Upper lobe of left lung (tissue), 6 donors: ENCODE results near the gene SUSD2. TPM values are rescaled to one million over a fixed set of nuclear protein-coding genes. Genes with fewer than 3 reads are reported as not detected.
A peak's percentile ranks its signal among the peaks of the same experiment; 100 is the strongest.

Experiments
- ATAC-seq, 2 donors: fragments of 200-7000 bp; cut with Tn5 transposase; one replicate each; pipeline ENCODE4 v1.9.1; 2022; ENCODE audit warnings: mild to moderate bottlenecking in 2 of 2, moderate library complexity in 2 of 2; ENCODE audit not compliant: low FRiP score in 2 of 2
- DNase-seq, 2 donors: peaks; one replicate each; pipeline ENCODE4 v3.0.0-alpha.2; 2019 to 2020
- H3K27ac ChIP-seq, 4 donors: fragments of 200-600 bp; sonication (generic); one replicate each; pipeline ENCODE4 v1.5.1; 2016 to 2019
- H3K27me3 ChIP-seq, 4 donors: fragments of 200-600 bp; sonication (generic); one replicate each; pipeline ENCODE4 v1.5.1; 2017 to 2019
- H3K36me3 ChIP-seq, 4 donors: fragments of 200-600 bp; sonication (generic); one replicate each; pipeline ENCODE4 v1.5.1; 2016 to 2019
- H3K4me1 ChIP-seq, 4 donors: fragments of 200-600 bp; sonication (generic); one replicate each; pipeline ENCODE4 v1.5.1; 2018 to 2019
- H3K4me3 ChIP-seq, 4 donors: fragments of 200-600 bp; sonication (generic); one replicate each; pipeline ENCODE4 v1.5.1; 2017 to 2019; ENCODE audit warnings: mild to moderate bottlenecking in 2 of 4, moderate library complexity in 1 of 4
- H3K9me3 ChIP-seq, 4 donors: fragments of 200-600 bp; sonication (generic); one replicate each; pipeline ENCODE4 v1.5.1; 2018 to 2019
- EP300 ChIP-seq, 4 donors: sonication (generic); formaldehyde crosslinking; IDR thresholded peaks; one replicate each; pipeline ENCODE4 v1.5.1; 2017; ENCODE audit warnings: antibody characterized with exemption in 4 of 4, control low read depth in 2 of 4
- POLR2A ChIP-seq, 4 donors: fragments of 450-650 bp; IDR thresholded peaks; one replicate each; pipeline ENCODE4 v1.5.1; 2016 to 2017; ENCODE audit warnings: antibody characterized with exemption in 4 of 4, mild to moderate bottlenecking in 2 of 4
- POLR2AphosphoS5 ChIP-seq, 2 donors: sonication (generic); formaldehyde crosslinking; IDR thresholded peaks; one replicate each; pipeline ENCODE4 v1.5.1; 2017; ENCODE audit warnings: antibody characterized with exemption in 2 of 2
- WGBS, 2 donors: methylation state at CpG; one replicate each; pipeline ENCODE4 v1.1.5; 2017 to 2018; 5-methylcytosine and 5-hydroxymethylcytosine counted together
- total RNA-seq, 6 donors: library from RNA; depleted of rRNA in 4 of 6; stranded (reverse); fragments of >200 nt in 4 of 6; gene quantifications; one replicate each; pipeline versions ENCODE4 v1.1.0 to v1.2.1, GENCODE V29; 2016 to 2021
- TF ChIP-seq, protein P1 (sequence below), 6 experiments: fragments of 450-650 bp in 4 of 6; fragments of 200-600 bp in 2 of 6; sonication (generic) in 2 of 6; IDR thresholded peaks; one replicate each; pipeline ENCODE4 v1.5.1; 2016 to 2019; ENCODE audit warnings: antibody characterized with exemption in 6 of 6
- donor health status: DM: no; HTN: no; CAD: no; lungs with moderate emphysema.
- donor health status: DM: no; HTN: yes; CAD: no; lungs with severe emphysema.

Gene SUSD2
- total RNA-seq, 6 donors from 2014 or later = 191 to 645 (median 348) TPM

DNA sequence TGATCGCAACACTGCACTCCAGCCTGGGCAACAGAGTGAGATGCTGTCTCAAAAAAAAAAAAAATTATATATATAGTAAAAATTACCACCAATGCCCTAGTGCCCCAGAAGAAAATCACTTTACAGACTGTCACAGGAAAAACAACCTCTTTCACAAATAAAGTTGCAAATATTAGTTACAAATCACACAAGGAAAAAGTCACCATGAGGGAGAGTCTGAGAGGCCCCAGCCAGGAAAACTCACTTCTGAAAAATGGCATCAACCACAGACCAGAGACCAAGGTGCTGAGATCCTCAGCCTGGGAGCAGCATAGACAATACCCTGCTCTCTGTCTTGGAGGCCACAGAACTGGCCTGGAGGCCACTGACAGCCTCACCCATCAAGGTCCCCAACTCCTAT, 43.2 kb downstream of the SUSD2 start:
- no peaks in the 10 kb centered on the region for H3K27me3 ChIP-seq
- H3K4me3 ChIP-seq = no peak overlapping the region
- H3K4me1 ChIP-seq = no peaks in the 10 kb centered on the region
- H3K9me3 ChIP-seq = peaks cover 0 to 8% (median 4%) of the 10 kb centered on the region in 4 donors
- 93 to 100% methylated on average over 1 of the region's 1 CpG for WGBS, 2 donors
- H3K36me3 ChIP-seq = peaks cover 0 to 47% (median 7%) of the 10 kb centered on the region in 4 donors
- TF ChIP-seq EP300 (IDR thresholded peaks at IDR 0.05) (no peak), POLR2A (IDR thresholded peaks at IDR 0.05) (no peak), POLR2AphosphoS5 (IDR thresholded peaks at IDR 0.05) (no peak)
- TF ChIP-seq, protein P1, sequence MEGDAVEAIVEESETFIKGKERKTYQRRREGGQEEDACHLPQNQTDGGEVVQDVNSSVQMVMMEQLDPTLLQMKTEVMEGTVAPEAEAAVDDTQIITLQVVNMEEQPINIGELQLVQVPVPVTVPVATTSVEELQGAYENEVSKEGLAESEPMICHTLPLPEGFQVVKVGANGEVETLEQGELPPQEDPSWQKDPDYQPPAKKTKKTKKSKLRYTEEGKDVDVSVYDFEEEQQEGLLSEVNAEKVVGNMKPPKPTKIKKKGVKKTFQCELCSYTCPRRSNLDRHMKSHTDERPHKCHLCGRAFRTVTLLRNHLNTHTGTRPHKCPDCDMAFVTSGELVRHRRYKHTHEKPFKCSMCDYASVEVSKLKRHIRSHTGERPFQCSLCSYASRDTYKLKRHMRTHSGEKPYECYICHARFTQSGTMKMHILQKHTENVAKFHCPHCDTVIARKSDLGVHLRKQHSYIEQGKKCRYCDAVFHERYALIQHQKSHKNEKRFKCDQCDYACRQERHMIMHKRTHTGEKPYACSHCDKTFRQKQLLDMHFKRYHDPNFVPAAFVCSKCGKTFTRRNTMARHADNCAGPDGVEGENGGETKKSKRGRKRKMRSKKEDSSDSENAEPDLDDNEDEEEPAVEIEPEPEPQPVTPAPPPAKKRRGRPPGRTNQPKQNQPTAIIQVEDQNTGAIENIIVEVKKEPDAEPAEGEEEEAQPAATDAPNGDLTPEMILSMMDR (IDR thresholded peaks at IDR 0.05) = no peak
- ATAC-seq (no peak), DNase-seq (no peak)
- no peak overlapping the region for H3K27ac ChIP-seq

DNA sequence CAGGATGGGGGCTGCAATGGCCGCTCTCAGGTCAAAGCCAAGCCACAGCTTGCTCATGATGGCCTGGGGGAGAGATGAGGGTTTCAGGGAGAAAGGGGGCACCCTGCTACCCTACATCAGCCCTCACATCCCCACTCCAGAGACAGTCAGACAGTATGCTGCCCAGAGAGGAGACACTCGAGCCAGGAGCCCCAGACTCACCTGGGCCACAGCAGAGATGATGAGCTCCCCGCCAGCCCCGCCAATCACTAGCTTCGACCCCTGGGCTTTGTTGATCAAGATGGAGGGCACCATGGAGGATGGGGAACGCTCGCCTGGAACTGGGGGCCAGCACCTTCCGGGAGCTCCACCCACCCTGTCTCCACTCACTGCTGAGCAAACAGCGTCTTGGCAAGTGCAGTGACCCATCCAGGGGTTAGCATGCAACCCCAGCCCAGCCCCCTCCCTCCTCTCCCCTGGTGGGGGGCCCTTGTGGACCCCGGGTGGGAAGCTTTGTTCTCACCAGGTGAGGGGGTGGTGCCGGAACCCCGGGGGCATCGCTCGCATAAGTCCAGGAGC, 43.8 kb downstream of the SUSD2 start:
- TF ChIP-seq EP300 (IDR thresholded peaks at IDR 0.05) (no peak), POLR2A (IDR thresholded peaks at IDR 0.05) (no peak), POLR2AphosphoS5 (IDR thresholded peaks at IDR 0.05) (no peak)
- TF ChIP-seq, protein P1 (IDR thresholded peaks at IDR 0.05) = no peak
- no peak overlapping the region for H3K4me3 ChIP-seq
- peaks cover 0 to 8% (median 4%) of the 10 kb centered on the region in 4 donors for H3K9me3 ChIP-seq
- WGBS, 2 donors = 85 to 92% methylated on average over 7 to 13 of the region's 14 CpGs
- H3K27ac ChIP-seq = no peak overlapping the region
- peaks cover 0 to 41% (median 7%) of the 10 kb centered on the region in 4 donors for H3K36me3 ChIP-seq
- DNase-seq (peak in 1 of 2 donors; percentile 44), ATAC-seq (peak in 1 of 2 donors; percentile 43)
- H3K4me1 ChIP-seq = no peaks in the 10 kb centered on the region
- no peaks in the 10 kb centered on the region for H3K27me3 ChIP-seq

DNA sequence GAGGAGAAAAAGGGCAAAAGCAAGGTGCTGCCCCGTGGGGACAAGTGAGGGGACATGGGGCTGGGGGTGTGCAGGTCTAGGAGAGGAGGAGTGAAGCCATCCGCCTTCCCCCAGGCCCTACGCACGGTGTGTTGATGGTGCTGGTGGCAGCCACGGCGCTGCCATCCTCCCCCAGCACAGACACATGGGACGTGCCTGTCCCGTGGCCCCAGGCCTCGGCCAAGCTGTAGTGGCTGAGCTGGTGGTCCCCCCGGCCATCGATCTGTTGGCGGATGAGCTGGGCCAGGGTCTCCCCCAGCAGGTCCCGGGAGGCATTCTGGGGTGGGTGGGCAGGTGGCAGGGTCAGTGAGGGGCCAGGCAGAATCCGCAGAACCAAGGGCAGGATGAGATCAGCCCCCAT, 44.7 kb downstream of the SUSD2 start:
- H3K27me3 ChIP-seq = no peaks in the 10 kb centered on the region
- no peaks in the 10 kb centered on the region for H3K4me1 ChIP-seq
- ATAC-seq (peak in 1 of 2 donors; percentile 27), DNase-seq (peak in 1 of 2 donors; percentile 62)
- H3K4me3 ChIP-seq = no peak overlapping the region
- peaks cover 0 to 34% (median 7%) of the 10 kb centered on the region in 4 donors for H3K36me3 ChIP-seq
- no peak overlapping the region for H3K27ac ChIP-seq
- no peak for TF ChIP-seq POLR2AphosphoS5 (IDR thresholded peaks at IDR 0.05)
- no peak for TF ChIP-seq POLR2A (IDR thresholded peaks at IDR 0.05)
- TF ChIP-seq EP300 (IDR thresholded peaks at IDR 0.05) = no peak
- TF ChIP-seq, protein P1 (IDR thresholded peaks at IDR 0.05) = no peak
- WGBS, 2 donors = 95 to 97% methylated on average over 5 to 14 of the region's 14 CpGs
- peaks cover 0 to 8% (median 4%) of the 10 kb centered on the region in 4 donors for H3K9me3 ChIP-seq

DNA sequence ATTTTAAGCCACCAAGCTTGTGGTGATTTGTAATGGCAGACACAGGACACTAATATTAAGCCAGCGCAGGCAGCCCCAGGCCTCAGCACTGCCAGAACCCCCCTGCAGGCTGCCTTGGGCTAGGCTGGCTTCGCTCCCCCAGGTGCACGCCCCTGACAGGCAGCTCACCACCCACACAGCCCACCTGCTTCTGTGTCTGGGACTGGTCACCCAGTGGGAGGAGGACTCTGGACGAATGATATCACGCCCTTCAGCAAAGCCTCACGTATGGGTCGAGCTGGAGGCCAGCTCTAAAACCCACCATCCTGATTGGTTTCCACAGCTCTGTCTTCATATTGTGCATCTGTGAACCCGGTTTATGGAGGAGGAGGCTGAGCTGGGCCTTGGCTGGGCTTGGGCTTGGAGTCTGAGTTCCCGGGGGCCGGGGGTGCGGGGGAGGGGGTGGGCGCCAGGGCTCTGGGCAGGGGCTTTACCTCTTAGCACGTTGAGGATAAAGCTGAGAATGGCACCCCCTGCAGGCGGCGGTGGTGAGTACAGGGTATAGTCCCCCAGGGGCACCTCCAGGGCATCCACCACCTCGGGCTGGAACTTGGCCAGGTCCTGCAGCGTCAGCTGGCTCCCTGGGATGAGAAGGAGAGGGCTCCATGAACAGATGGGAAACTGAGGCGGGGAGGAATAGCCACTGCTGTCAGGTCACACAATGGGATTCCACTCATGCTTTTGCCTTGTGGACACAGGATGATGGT, 49.8 kb downstream of the SUSD2 start:
- no peak for TF ChIP-seq POLR2A (IDR thresholded peaks at IDR 0.05)
- TF ChIP-seq EP300 (IDR thresholded peaks at IDR 0.05) = no peak
- no peak for TF ChIP-seq POLR2AphosphoS5 (IDR thresholded peaks at IDR 0.05)
- TF ChIP-seq, protein P1 (IDR thresholded peaks at IDR 0.05) = peak; percentile 35 to 48 (median 41)
- Histone ChIP-seq H3K27me3 (no peaks in the 10 kb centered on the region), H3K4me3 (no peak overlapping the region), H3K36me3 (peaks cover 0 to 17% (median 4%) of the 10 kb centered on the region in 4 donors), H3K9me3 (no peaks in the 10 kb centered on the region), H3K4me1 (no peaks in the 10 kb centered on the region), H3K27ac (no peak overlapping the region)
- peak; percentile 58 to 60 for DNase-seq
- ATAC-seq = peak; percentile 43 to 67
- WGBS, 2 donors = 62 to 69% methylated on average over 10 to 18 of the region's 18 CpGs
